Measurements from ENCODE around the gene MED25. TPM values are rescaled to one million over a fixed set of nuclear protein-coding genes. Genes with fewer than 3 reads are reported as not detected.

MED25 gene
- total RNA-seq, 1 experiment from 2014 or later, result 99.6 TPM

DNA sequence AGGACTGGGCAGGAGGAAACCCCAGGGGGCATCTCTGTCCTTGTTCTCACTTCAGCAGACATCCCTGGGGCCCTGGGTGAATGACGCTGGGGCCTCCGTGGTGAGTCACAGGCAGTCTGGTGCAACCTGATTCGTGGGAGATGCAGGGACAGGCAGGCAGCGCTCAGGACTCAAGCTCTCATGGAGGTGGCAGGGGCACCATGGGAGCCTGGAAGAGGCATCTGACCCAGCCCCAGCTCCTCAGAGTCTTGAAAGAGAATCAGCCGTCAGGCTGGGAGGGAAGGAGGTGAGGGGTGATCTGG, 18.9 kb downstream of the MED25 start:
- Histone ChIP-seq H3K4me3 (no peak overlapping the region), H3K9me2 (ENCODE audit: insufficient read depth) (no peaks in the 10 kb centered on the region), H3F3A (ENCODE audit: insufficient read depth, low read depth) (peaks cover 12% of the 10 kb centered on the region), H3K9me3 (ENCODE audit: insufficient read depth, low read depth) (no peaks in the 10 kb centered on the region), H3K27me3 (ENCODE audit: insufficient read depth, low read depth) (no peaks in the 10 kb centered on the region), H3K4me2 (no peak overlapping the region), H3K4me1 (replicated peaks; ENCODE audit: insufficient read depth) (no peaks in the 10 kb centered on the region), H3K79me2 (ENCODE audit: low read depth) (no peaks in the 10 kb centered on the region), H3K27ac (no peak overlapping the region), H4K20me1 (ENCODE audit: insufficient read depth) (peaks cover 8% of the 10 kb centered on the region; the same call in 1 of the 2 replicates), H3K36me3 (ENCODE audit: low read depth) (peaks cover 19% of the 10 kb centered on the region), H2AFZ (no peak overlapping the region)
- intact Hi-C loops (cut with micrococcal nuclease; ENCODE audit: unreplicated experiment), result no loop called here
- no TSS peak for BruUV-seq (replicated peaks)
- ChIA-PET POLR2A (ENCODE audit: unreplicated experiment) (no interaction called here), CTCF (no interaction called here)
- DNase-seq, result no peak
- TF ChIP-seq, protein P1, sequence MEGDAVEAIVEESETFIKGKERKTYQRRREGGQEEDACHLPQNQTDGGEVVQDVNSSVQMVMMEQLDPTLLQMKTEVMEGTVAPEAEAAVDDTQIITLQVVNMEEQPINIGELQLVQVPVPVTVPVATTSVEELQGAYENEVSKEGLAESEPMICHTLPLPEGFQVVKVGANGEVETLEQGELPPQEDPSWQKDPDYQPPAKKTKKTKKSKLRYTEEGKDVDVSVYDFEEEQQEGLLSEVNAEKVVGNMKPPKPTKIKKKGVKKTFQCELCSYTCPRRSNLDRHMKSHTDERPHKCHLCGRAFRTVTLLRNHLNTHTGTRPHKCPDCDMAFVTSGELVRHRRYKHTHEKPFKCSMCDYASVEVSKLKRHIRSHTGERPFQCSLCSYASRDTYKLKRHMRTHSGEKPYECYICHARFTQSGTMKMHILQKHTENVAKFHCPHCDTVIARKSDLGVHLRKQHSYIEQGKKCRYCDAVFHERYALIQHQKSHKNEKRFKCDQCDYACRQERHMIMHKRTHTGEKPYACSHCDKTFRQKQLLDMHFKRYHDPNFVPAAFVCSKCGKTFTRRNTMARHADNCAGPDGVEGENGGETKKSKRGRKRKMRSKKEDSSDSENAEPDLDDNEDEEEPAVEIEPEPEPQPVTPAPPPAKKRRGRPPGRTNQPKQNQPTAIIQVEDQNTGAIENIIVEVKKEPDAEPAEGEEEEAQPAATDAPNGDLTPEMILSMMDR (conservative IDR thresholded peaks at IDR 0.05), result no peak

DNA sequence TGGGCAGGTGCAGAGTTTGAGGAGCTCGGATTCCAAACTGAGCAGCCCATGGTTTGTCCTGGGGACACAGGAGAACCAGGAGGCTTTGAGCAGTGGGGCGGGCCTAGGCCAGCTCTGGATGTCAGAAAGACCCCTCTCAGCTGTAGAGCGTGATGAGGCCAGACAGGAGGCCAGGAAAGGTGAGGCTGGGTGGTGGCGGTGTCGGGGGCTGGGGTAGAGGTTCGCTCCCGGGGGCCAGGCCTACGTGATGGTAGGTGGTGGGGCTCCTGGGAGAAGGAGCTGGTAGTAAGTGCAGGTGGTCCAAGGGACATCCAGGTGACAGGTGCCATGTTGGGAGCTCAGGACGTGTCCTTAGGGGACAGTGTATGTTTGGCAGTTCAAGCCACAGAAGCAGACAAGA, 19.3 kb downstream of the MED25 start:
- BruUV-seq (replicated peaks), result no TSS peak
- intact Hi-C loops (cut with micrococcal nuclease; ENCODE audit: unreplicated experiment), result no loop called here
- no peaks in the 10 kb centered on the region for H3K9me2 ChIP-seq (ENCODE audit: insufficient read depth)

DNA sequence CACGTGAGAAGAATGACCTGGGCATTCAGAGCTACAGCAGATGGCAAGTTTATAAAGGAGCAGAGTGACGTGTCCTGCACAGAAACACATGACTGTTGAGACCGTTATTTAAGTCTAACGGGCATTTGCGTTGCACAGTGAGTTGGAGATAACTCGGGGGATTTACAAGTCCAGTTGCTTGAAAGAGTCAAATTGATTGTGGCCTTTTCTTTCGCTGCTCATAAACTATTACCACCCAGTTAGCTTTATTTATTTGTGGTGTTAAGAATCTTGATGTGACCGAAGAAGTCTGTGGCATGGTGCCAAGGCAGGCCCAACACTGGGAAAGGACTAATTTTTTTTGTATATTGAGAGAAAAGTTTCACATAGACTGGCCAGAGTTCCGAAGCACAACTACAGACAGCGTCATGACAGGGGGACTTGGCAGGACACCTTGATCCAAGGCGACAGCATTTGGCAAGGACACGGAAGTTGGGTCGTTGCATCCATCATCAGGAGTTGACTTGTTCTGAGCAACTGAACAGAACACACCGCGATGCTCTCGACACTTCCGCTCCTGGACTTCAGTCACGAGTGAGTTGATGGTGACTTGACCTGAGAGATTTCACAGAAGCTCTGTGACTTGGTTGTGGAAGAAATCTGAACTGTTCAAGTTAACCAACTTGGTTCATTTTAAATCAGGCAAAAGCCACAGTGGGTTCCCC, 20.9 kb downstream of the MED25 start:
- intact Hi-C loops (cut with micrococcal nuclease; ENCODE audit: unreplicated experiment), result no loop called here
- H3K79me2 ChIP-seq (ENCODE audit: low read depth), result no peaks in the 10 kb centered on the region
- H3K9me3 ChIP-seq (ENCODE audit: insufficient read depth, low read depth), result no peaks in the 10 kb centered on the region
- H3K36me3 ChIP-seq (ENCODE audit: low read depth), result peaks cover 19% of the 10 kb centered on the region
- H3K4me1 ChIP-seq (replicated peaks; ENCODE audit: insufficient read depth), result no peaks in the 10 kb centered on the region
- POLR2A ChIA-PET (ENCODE audit: unreplicated experiment), result no interaction called here
- H3K27ac ChIP-seq, result no peak overlapping the region
- H3K27me3 ChIP-seq (ENCODE audit: insufficient read depth, low read depth), result no peaks in the 10 kb centered on the region
- CTCF ChIA-PET, result no interaction called here
- H2AFZ ChIP-seq, result no peak overlapping the region
- H4K20me1 ChIP-seq (ENCODE audit: insufficient read depth), result peaks cover 11% of the 10 kb centered on the region; the same call in 1 of the 2 replicates
- BruUV-seq (replicated peaks), result no TSS peak
- DNase-seq, result no peak
- no peak for TF ChIP-seq EZH2 (IDR thresholded peaks at IDR 0.05; ENCODE audit: low read depth)
- TF ChIP-seq, protein P1 (conservative IDR thresholded peaks at IDR 0.05), result no peak
- H3K4me2 ChIP-seq, result no peak overlapping the region
- H3F3A ChIP-seq (ENCODE audit: insufficient read depth, low read depth), result peaks cover 21% of the 10 kb centered on the region
- no peak overlapping the region for H3K4me3 ChIP-seq
- H3K9me2 ChIP-seq (ENCODE audit: insufficient read depth), result no peaks in the 10 kb centered on the region

More for the DNA sequence above, 19.3 kb downstream of the MED25 start:
- H3F3A ChIP-seq (ENCODE audit: insufficient read depth, low read depth), result peaks cover 17% of the 10 kb centered on the region
- H3K4me3 ChIP-seq, result no peak overlapping the region
- H3K4me1 ChIP-seq (replicated peaks; ENCODE audit: insufficient read depth), result no peaks in the 10 kb centered on the region
- no peaks in the 10 kb centered on the region for H3K79me2 ChIP-seq (ENCODE audit: low read depth)
- no peaks in the 10 kb centered on the region for H3K9me3 ChIP-seq (ENCODE audit: insufficient read depth, low read depth)
- peaks cover 8% of the 10 kb centered on the region; the same call in 1 of the 2 replicates for H4K20me1 ChIP-seq (ENCODE audit: insufficient read depth)
- H3K36me3 ChIP-seq (ENCODE audit: low read depth), result peaks cover 19% of the 10 kb centered on the region
- CTCF ChIA-PET, result no interaction called here
- TF ChIP-seq EZH2 (IDR thresholded peaks at IDR 0.05; ENCODE audit: low read depth), result no peak
- TF ChIP-seq, protein P1 (conservative IDR thresholded peaks at IDR 0.05), result no peak
- no peaks in the 10 kb centered on the region for H3K27me3 ChIP-seq (ENCODE audit: insufficient read depth, low read depth)
- H3K27ac ChIP-seq, result no peak overlapping the region
- no peak overlapping the region for H2AFZ ChIP-seq
- POLR2A ChIA-PET (ENCODE audit: unreplicated experiment), result no interaction called here
- no peak overlapping the region for H3K4me2 ChIP-seq
- DNase-seq, result no peak
